HG02840 (cell line): ENCODE data around the gene SHISA2.

Experiments
- ATAC-seq: cut with Tn5 transposase; IDR thresholded peaks from one replicate; pipeline ENCODE4 v1.9.1; 2021; ENCODE audit warnings: mild to moderate bottlenecking, moderate library complexity, moderate number of reproducible peaks; ENCODE audit not compliant: unreplicated experiment, low FRiP score

SHISA2 gene

DNA sequence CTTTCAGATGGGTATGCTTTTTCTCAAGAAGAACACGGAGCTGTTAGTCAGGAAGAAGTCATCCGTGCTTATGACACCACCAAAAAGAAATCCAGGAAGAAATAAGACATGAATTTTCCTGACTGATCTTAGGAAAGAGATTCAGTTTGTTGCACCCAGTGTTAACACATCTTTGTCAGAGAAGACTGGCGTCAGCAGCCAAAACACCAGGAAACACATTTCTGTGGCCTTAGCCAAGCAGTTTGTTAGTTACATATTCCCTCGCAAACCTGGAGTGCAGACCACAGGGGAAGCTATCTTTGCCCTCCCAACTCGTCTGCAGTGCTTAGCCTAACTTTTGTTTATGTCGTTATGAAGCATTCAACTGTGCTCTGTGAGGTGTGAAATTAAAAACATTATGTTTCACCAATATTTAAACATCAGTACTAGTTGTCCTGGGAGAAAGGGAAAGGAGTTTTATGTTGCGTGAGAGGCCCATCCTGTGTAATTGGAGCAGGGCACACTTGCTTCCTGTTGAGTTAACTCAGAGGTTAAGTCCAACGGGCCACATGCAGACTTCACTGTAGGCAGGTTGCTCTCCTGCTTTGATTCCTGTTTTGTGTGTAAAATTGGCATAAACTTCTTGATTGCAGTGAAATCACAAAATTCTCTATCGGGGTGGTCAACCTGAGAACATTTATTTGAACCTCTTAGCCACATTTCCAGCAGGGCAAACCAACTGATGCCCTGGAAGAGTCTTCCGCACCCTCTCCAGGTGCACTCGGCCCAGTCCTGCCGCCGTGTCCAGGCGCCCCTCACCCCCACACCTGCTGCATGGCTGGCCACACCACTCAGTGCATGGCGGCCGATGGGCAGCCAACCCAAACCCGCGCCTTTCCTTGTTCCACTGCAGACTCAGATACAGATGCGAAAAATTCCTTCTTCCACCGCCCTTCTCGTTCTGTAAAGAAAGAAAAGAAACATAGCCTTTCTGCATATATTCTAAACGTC is 31.6 kb downstream of the SHISA2 start:
- ATAC-seq: no peak

DNA sequence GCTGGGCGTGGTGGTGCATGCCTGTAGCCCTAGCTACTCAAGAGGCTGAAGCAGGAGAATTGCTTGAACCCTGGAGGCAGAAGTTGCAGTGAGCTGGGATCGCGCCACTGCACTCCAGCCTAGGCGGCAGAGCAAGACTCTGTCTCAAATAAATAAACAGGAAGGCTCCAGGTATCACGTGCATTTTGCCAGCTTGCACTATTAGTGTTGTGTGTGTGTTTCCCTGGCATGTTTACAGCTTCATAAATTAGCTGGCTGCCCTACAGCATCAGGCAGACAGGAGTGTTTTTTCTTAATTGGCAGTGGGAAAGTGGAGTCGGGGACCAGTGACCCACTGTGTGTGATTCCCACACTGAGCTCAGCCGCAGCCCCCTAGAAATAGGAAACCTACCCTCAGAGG is 32.6 kb downstream of the SHISA2 start:
- no peak for ATAC-seq

DNA sequence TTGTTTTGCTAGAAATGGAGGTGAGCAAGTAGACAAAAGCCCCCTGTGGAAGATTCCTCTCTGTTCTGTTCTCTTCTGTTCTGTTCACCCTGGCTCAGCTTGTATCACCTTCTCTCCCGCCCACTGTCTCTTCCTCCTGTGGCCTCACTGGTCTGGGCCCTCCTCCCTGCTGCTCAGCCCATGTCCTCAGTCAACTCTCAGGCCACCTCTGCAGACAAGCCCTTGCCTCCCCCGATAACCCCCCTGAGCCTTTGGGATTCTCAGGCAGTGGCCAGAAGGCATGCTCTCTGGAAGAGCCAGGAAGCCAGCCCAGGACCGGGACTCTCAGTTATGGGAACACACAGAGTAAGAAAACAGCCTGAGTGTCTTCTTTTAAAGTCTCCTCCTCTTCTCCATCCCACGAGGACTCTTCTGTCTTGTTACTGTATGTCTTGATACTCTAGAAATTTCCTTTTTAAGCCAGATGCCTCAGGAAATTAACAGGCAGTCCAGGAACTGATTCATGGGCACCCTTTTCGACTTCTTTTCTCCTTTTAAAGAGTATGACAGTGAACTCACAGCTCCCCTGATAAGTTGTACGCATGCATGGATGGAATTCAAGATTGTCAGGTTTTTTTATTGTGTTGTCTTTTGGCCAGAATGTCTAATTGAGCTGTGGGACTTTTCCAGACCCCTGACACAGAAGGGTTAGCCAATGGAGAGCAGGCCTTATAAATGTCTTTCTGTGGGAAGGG is 33.7 kb downstream of the SHISA2 start:
- no peak for ATAC-seq

DNA sequence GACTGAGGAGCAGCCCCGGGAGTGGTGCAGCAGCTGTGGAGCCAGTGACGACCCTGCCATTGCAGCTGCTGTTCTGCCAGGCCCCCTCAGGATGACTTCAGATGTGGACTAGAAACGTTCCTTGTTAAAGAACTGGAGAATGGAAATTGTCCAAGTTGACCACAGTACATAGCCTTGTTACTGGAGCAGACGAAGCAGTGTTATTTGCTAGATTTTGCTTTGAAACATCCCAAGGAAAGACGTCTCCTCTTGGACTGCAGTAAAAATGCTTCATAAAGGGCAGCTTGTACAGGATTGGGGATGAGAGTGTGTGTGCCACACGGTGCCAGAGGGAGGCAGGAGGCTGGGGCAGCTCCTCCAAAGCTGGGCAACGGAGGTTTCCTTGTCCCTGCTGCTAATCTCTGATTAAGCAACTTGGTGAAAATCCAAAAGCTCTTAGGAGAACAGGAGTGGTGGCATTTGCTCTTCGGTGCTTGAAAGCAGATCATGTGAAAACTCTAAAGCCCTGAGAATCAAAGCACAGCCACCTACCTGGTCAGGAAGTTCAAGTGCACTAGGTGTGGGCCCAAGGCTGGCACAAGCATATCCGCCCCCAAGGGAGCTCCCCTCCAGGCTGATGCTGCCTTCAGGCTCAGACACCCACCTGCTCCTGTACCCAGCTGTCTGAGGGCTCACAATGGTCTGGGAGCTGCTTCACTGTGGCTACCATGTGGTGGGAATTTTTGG is 34.5 kb downstream of the SHISA2 start:
- no peak for ATAC-seq

DNA sequence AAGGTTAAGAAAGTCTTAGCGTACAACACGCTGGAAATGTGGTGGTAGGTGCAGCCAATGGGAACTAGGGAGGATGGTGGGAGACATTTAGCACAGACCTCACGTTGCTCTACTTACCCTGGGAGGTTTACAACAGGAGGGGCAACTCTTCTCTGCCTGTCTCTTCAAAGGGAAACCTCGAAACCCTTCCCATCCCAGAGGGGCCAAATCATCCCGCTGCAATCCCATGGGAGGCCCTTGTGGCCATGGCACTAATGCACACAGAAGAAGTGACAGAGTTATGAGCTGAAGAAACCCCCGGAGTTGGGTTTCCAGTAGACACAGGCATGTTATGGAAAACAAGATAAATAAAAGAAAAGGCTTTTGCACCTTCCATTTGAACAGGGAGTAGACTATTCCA is 35.6 kb downstream of the SHISA2 start:
- ATAC-seq: no peak

DNA sequence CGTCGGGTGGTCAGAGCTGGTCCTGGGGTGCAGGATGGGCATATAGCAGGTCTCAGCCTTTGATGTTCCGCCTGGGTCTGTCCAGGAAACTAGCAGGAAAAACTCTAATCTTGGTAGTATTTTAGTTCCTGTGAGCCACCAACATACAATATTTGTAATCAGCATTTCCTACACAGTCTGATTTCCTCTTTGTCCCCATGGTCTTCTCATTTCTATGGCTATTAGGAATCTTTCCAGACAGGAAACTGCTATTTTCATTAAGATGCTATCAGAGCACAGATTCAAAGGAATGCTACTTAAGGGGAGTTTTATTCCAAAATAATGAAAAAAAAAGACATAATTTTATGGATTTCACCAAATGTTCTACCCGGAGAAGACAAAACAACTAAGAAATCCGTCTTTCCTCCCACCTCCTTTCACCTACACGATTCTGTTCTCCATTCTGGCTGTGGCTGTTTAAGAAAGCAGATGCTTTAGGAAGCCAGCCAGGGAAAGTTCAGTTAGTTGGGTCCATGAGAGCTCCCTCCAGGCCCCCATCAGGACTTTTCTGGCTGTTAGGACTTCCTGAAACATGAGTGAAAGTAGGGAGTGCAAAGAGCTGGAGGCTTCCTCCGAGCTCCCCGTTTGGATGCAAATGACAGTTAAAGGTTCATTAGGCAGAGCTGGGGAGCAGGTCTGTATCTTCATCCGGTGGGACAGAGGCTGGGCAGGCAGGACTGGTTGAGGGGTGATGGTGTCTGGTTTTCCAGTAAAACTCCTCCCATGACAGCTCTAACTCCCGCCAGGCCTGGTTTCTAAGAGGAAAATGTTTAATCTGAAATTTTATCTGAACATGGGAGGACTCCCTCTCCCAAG is 36.3 kb downstream of the SHISA2 start:
- no peak for ATAC-seq

DNA sequence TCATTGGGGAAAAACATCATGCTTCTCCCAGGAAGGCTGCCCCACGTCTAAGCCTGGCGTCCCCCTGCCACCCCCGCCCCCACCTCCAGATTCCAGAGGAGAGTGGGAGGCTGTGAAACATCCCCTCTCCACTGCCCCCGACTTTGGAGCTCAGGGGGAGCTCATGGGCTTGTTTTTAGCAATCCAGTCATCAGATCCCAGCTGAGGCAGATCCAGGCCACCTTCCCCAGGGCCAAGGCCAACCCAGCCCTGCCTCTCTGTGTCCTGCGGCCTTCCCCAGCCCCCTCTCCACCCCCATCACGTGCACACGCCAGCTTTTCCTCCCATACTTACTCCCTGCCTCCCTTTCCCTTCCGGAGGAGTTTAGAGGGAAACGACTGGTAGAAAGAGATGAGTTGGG is 38.8 kb downstream of the SHISA2 start:
- ATAC-seq: no peak

DNA sequence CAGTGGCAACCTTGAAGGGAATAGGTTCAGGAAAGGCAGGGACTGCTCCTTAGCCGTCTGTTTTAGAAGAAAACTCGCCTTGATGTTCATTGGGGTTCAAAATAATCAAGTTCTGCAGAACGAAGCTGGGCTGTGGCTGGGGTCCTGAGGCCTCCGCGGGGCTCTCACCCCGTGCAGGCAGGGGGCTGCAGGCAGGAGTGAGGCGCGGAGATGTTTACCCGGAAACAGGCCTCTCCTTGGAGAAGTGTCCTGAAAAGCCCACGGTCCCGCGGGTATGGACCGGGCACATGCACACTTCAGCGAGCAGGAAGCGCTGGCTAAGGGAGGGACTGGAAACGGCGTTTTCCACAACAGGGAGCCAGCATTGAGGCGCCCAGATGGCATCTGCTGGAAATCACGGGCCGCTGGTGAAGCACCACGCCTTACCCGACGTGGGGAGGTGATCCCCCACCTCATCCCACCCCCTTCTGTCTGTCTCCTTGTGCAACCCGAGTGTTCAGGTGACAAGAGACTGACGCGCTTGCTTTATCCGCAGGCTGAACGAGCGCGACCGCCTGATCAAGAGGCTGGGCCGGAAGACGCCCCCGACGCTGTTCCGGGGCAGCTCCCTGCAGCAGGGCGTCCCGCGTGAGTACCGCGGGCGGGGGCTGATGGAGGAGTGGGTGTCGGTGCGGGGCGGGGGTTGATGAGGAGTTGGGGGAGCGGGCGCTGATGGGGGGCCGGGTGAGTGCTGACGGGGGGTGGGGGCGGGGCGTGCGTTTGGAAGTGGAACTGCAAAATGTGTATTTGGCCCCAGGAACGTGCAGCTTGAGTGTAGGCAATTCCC is 39.6 kb downstream of the SHISA2 start:
- no peak for ATAC-seq

DNA sequence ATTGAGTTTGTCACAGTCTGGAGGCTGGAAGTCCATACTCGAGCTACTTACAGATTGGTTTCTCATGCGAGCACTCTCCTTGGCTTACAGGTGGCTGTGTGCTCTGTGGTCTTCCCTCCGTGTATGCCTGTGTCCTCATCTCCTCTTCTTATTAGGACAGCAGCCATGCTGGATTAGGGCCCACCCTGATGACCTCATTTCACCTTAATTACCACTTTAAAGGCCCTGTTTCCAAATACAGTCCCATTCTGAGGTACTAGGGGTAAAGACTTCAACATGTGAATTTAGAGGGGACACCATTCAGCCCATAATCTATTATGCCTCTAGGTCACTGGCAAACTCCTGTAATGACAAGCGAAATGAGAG is 40.6 kb downstream of the SHISA2 start:
- no peak for ATAC-seq

DNA sequence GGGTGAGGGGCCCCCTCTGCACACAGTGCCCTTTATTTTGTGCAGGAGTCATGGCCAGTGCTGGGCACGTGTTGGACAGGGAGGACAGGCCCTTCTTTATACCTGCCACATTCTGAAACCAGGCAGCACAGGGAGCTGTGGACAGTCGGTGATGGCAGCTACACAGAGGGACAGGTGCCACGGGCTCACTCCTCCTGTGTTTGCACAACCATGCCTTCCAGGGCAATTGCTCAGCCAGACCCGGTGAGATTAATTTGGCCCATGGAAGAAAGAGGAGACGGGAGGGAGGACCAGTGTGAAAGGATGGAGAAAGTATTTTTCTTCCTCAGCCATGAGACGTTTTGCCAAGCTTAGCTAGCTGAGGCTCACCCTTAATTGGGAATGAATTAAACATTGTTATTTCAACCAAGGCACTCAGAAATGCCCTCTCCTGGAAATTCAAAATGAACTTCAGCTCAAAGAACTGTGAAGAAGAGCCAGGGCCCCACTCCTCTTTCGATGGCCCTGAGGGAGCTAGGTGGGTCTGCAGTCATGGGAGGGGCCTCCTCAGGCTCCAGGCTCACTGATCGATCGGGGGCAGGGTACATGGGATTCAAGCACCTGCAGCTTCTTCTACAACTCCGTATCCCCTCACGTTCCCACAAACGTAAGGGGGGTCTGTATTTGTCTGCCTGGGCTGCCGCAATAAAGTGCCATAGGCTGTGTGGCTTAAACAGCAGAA is 41.2 kb downstream of the SHISA2 start:
- no peak for ATAC-seq

DNA sequence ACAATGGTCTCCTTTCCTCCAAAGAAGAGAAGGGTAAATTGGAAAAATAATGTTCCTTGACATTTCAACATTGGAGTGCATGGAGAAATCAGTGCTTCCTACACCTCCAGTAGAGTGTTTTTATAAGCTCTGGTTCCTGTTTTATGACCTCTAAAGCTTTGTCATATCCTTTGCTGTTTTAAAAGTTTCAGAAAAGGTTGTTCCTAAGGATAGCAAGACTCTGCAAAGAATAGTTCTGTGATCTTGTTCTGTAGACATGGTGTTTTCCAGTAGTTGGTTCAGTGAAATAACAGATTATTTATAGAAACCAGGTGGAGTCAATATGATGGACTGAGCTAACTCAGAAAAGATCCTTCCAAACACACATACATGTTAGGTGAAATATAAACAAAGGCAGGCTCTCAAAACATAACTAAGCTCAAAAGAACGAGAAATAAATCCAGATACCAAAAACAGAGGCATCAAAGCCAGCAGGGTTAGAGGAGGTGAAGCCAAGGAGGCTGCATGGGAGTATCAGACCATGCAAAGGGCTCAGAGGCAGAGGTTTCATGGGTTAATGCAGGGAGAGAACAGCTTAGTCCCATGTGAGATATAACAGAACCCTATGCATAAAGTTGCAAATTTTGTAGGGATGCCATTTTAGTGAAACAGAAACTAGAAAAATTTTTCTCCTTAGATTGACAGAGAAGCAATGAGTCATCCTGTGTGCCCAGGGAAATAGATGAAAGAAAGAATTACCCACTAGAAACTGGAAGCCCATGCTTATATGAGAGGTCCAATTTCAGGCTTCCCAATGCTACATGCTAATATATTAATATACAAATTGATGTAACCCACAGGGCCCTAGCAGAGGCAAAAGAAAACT is 44.3 kb downstream of the SHISA2 start:
- no peak for ATAC-seq
